K562 treated with DMSO at 1 percent for 12 hours (cell line): ENCODE results near the gene EEPD1. TPM values are rescaled to one million over a fixed set of nuclear protein-coding genes. Genes with fewer than 3 reads are reported as not detected.

Experiments
- total RNA-seq: library from RNA; unstranded; fragments of 300-600 nt; gene quantifications from 2 replicates; pipeline ENCODE4 v1.2.3, GENCODE V29; 2022; ENCODE audit not compliant: insufficient read depth

EEPD1 gene
- total RNA-seq: 1.3 and 5.2 TPM in 2 replicates

GRCh38 chr7:36152756-36153570 is at the start of gene EEPD1:
Gene EEPD1, plus strand, starts transcription at chr7:36153254. Its CDS starts 1,071 bp downstream, at chr7:36154325.

Other genes with a start within 250 kb of the EEPD1 start
- gene ANLN, start 236.6 kb downstream of the EEPD1 start, total RNA-seq: 12.3 and 45.1 TPM in 2 replicates